ENCODE data around the gene WEE2.
"Not testable (repeated sequence)": the region's sequence is repeated elsewhere in the genome, so short reads cannot be mapped to it uniquely, and the experiment has no call there.

WEE2 gene

DNA sequence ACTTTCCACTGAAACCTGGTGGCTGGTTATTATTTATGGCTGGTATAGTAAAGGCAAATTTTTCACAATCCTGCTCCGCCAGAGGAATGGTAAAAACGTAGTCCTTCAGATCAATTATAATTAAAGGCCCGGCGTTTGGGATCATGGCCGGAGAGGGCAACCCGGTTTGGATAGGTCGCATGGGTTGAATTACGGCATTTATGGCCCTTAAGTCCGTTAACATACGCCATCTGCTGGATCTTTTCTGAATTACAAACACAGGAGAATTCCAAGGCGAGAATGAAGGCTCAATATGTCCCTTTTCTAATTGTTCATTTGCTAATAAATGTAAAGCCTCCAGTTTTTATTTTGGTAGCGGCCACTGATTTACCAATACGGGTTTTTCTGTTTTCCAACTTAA is 44.5 kb downstream of the WEE2 start:
- no peak overlapping the region for H3K27ac ChIP-seq
- TF ChIP-seq, protein P1, sequence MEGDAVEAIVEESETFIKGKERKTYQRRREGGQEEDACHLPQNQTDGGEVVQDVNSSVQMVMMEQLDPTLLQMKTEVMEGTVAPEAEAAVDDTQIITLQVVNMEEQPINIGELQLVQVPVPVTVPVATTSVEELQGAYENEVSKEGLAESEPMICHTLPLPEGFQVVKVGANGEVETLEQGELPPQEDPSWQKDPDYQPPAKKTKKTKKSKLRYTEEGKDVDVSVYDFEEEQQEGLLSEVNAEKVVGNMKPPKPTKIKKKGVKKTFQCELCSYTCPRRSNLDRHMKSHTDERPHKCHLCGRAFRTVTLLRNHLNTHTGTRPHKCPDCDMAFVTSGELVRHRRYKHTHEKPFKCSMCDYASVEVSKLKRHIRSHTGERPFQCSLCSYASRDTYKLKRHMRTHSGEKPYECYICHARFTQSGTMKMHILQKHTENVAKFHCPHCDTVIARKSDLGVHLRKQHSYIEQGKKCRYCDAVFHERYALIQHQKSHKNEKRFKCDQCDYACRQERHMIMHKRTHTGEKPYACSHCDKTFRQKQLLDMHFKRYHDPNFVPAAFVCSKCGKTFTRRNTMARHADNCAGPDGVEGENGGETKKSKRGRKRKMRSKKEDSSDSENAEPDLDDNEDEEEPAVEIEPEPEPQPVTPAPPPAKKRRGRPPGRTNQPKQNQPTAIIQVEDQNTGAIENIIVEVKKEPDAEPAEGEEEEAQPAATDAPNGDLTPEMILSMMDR (conservative IDR thresholded peaks at IDR 0.05), result peak; percentile 59
- TF ChIP-seq ZFX (IDR thresholded peaks at IDR 0.05), result no peak

DNA sequence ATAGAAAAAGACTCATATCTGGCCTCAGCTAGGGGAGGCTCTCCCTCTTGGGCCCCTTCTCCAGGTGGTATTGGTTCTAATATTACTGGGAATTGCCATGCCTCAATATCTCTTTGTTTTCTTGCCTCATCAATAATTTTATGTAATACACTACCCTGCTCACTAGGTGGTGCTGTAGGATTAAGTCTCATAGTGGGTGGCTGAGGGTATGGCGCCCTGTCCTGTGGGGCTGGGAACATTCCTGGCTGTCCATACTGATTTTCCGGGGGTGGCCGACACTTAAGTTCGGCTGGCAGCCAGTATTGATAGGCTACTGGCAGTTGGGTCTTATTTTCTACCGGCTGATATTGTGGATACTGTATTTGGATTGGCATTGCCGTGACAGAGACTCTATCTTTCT is 46.8 kb downstream of the WEE2 start:
- H3K27ac ChIP-seq, result no peak overlapping the region
- TF ChIP-seq ZFX (IDR thresholded peaks at IDR 0.05), result no peak
- TF ChIP-seq, protein P1 (conservative IDR thresholded peaks at IDR 0.05), result peak; percentile 77

GRCh38 chr7:141763797-141764196 is 55.6 kb downstream of the WEE2 start, which contains the start of gene TAS2R3:
TSS of gene TAS2R3 (plus strand) at chr7:141764097. CDS start at chr7:141764159, 62 bp downstream.
- TF ChIP-seq ZFX (IDR thresholded peaks at IDR 0.05), result no peak
- TF ChIP-seq, protein P1 (conservative IDR thresholded peaks at IDR 0.05), result no peak
- no peak within 1 kb of the TSS for H3K27ac ChIP-seq

GRCh38 chr7:141770083-141770583 is 62.0 kb downstream of the WEE2 start:
- not testable (repeated sequence) for H3K27ac ChIP-seq

GRCh38 chr7:141776374-141776773 is 68.2 kb downstream of the WEE2 start, which contains the start of gene TAS2R4:
TSS of gene TAS2R4 (plus strand) at chr7:141776674. CDS start at chr7:141778489, 1,815 bp downstream.
- TF ChIP-seq ZFX (IDR thresholded peaks at IDR 0.05), result no peak
- TF ChIP-seq, protein P1 (conservative IDR thresholded peaks at IDR 0.05), result no peak
- H3K27ac ChIP-seq, result no peak within 1 kb of the TSS

Data from C4-2B (cell line).